ENCODE measurements around the gene PPP6C.
A peak's percentile ranks its signal among the peaks of the same experiment; 100 is the strongest.
"Not testable (repeated sequence)": the region's sequence is repeated elsewhere in the genome, so short reads cannot be mapped to it uniquely, and the experiment has no call there.

Gene PPP6C

DNA sequence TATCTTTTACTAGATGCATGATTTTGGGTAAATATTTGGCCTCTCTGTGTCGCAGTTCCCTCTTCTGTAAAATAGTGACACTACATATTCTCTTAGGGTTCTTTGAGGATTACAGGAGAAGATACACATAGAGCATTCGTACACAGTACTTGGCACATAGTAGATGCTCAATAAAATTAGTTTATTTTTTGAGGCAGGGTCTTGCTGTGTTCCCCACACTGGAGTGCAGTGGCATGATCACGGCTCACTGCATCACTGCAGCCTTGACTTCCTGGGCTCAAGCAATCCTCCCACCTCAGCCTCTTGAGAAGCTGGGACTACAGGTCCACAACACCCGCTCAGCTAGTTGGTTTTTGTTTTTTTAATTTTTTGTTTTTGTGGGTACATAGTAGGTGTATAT lies 47.9 kb downstream of the PPP6C start:
- DNase-seq (ENCODE audit: low read depth in 2 of 2): no peak

GRCh38 chr9:125141251-125141650 lies 48.4 kb downstream of the PPP6C start:
- no peak for DNase-seq (ENCODE audit: low read depth in 2 of 2)

DNA sequence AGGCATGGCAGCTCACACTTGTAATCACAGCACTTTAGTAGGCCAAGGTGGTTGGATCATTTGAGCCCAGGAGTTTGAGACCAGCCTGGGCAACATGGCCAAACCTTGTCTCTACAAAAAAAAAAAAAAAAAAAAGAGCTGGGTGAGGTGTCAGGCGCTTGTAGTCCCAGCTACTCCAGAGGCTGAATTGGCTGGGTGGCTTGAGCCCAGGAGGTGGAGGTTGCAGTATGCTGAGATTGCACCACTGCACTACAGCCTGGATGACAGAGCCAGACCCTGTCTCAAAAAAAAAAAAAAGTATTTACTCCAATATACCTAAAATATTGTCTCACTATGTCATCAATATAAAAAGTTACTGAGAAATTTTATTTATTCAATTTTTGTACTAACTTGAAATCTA lies 49.0 kb downstream of the PPP6C start:
- DNase-seq (ENCODE audit: low read depth in 2 of 2): no peak

DNA sequence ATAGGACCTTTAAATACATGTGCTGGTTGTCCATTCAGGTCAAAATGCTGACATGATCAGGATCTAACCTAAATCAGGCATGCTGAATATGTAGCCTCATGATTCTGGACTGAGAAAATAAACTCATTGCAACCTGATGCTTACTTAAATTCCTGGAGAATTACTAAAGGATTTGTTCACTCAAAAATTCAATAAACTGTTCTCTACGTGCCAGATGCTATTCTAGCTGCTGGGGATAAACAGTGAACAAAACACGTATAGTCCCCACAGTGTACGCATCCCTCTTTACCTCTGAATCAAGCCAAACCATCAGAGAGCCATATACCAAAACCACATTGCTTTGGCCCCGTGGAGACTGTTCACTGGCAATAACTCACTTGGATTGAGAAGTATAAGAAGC lies 52.4 kb downstream of the PPP6C start:
- DNase-seq (ENCODE audit: low read depth in 2 of 2): no peak

- DNase-seq (ENCODE audit: low read depth in 2 of 2): no peak
These were observed 54.6 kb downstream of the PPP6C start for GRCh38 chr9:125134976-125135375.

- no peak for DNase-seq (ENCODE audit: low read depth in 2 of 2)
These were observed 55.9 kb downstream of the PPP6C start for GRCh38 chr9:125133403-125134329.

DNA sequence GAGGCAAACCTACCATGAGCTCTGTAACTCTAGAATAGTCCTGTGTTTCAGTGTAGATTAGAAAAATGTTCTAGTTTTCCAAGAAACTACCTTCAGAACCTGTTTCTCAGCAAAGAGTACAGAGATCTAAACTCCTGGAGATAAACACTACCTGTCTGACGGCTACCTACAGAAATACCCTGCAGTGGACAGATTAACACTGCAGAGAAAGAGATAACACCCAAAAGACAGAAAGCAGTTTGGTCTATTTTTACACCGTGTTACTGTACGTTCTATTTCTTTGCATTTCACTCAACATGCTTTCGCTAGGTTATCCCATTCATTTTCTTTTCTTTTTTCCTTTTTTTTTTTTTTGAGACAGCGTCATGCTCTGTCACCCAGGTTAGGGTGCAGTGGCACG lies 57.8 kb downstream of the PPP6C start:
- no peak for DNase-seq (ENCODE audit: low read depth in 2 of 2)

- DNase-seq (ENCODE audit: low read depth in 2 of 2): peak; percentile 39 to 56
These were observed 63.4 kb downstream of the PPP6C start for GRCh38 chr9:125126019-125126746.

GRCh38 chr9:125125523-125125922 lies 64.1 kb downstream of the PPP6C start:
- no peak for DNase-seq (ENCODE audit: low read depth in 2 of 2)

DNA sequence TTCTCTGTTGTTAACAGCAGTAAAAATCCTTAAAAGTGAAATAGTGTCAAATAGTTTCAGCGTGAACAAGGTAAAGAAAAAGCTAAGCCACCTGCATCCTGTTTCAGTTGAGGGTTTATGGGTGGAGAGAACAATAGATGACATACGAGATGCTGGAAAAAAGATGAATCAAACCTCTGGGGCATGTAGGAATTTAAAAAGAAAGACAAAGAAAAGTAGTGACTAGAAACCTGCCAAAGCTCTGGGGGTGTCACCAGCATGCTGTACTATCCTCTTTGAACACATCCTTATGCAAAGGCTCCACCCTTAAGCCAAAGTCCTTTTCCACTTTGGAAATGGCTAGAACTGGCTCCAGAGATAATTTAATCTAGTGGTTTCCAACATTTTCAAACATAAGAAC lies 68.5 kb downstream of the PPP6C start:
- DNase-seq (ENCODE audit: low read depth in 2 of 2): no peak

- DNase-seq (ENCODE audit: low read depth in 2 of 2): no peak
These were observed 69.8 kb downstream of the PPP6C start for GRCh38 chr9:125119643-125120286.

DNA sequence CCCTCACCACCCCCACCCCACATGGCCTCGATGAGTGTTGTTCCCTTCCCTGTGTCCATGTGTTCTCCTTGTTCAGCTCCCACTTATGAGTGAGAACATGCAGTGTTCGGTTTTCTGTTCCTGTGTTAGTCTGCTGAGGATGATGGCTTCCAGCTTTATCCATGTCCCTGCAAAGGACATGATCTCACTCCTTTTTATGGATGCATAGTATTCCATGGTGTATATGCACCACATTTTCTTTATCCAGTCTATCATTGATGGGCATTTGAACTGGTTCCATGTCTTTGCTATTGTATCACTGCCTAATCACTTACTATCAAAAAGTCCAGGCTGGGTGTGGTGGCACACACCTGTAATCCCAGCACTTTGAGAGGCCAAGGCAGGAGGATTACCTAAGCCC lies 70.9 kb downstream of the PPP6C start:
- DNase-seq (ENCODE audit: low read depth in 2 of 2): not testable (repeated sequence)

DNA sequence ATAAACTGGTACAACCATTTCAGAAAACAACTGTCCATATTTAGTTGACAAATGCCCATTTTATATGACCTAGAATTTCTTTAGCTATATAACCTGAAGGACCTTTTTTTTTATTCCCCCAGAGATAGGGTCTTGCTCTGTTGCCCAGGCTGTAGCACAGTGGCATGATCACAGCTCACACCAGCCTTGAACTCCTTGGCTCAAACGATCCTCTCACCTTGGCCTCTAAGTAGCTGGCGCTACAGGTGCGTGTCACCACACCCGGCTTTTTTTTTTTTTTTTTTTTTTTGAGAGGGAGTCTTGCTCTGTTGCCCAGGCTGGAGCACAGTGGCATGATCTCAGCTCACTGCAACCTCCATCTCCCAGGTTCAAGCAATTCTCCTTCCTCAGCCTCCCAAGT lies 75.1 kb downstream of the PPP6C start:
- not testable (repeated sequence) for DNase-seq (ENCODE audit: low read depth in 2 of 2)

GRCh38 chr9:125110464-125110863 lies 79.1 kb downstream of the PPP6C start:
- DNase-seq (ENCODE audit: low read depth in 2 of 2): no peak

DNA sequence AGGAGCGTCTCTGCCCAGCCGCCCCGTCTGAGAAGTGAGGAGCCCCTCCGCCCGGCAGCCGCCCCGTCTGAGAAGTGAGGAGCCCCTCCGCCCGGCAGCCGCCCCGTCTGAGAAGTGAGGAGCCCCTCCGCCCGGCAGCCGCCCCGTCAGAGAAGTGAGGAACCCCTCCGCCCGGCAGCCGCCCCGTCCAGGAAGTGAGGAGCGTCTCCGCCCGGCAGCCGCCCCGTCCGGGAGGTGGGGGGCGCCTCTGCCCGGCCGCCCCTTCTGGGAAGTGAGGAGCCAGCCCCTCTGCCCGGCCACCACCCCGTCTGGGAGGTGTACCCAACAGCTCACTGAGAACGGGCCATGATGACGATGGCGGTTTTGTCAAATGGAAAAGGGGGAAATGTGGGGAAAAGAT lies 81.1 kb downstream of the PPP6C start:
- DNase-seq (ENCODE audit: low read depth in 2 of 2): not testable (repeated sequence)

DNA sequence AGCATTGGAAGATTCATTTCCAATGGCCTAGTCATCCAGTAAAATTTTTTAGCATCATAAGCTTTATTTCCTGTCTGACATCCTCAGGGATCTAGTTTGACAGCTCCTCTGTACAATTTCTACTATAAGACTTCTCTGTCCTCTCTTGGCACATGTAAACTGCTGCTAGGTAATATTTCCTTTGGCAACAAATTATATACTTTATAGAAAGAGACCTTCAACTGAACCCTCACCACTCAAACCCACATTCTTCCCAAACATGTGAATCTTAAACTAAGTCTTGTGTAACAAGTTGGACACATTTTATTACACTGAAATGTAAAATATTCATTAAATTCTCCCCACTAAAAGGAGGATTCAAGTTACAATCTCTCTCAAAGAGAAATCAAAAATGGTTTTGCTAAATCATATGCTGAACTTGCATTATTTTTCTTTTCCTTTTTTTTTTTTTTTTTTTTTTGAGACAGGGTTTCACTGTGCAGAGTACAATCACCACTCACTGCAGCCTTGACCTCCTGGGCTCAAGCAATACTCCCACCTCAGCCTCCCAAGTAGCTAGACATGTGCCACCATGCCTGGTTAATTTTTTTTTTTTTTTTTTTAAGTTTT lies 83.2 kb downstream of the PPP6C start:
- no peak for DNase-seq (ENCODE audit: low read depth in 2 of 2)

DNA sequence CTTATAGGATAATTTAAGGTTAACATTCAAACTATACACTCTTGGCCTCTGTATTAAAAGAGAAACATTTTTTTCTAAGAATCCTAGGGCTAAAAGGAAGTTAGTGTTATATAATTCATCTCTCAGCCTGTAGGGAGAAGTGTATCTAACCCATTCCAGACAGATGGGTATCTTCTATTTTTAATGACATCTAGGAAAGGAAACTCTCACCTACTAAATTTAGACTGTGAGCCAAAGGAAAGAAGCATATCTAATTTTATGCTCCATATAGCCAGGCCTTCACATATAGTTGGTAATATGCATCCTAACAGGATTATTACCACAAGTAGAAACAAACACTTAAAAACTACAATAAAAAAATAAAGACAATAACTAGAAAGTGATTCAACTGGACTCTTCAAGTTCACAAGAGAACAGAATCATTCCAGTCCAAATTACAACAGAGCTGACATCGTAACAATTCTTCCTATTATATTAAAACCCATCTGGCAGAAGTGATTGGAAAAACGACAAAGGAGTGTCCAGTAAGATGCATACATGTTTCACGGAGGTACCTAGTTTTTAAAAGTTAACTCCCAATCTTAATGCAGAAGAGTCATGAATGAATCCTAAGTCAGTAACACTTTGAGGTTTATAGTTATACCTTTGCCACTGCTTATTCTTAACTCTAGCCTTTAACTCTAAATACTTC lies 85.7 kb downstream of the PPP6C start:
- no peak for DNase-seq (ENCODE audit: low read depth in 2 of 2)

- no peak for DNase-seq (ENCODE audit: low read depth in 2 of 2)
These were observed 86.6 kb downstream of the PPP6C start for GRCh38 chr9:125103021-125103420.

DNA sequence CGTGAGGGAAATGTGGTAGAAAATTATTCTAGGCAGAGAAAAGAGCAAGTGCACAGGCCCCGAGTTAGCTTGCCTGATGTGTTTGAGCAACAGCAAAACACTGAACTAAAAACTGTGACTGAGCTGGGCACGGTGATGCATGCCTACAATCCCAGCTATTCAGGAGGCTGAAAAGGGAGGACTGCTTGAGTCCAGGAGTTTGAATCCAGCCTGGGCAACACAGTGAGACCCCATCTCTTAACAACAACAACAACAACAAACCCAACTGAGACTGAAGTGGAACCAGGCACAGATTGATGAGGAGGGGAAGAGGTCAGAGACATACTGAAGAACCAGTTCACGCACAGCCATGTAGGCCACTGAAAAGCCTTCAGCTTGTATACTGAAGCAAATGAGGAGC lies 88.8 kb downstream of the PPP6C start:
- DNase-seq (ENCODE audit: low read depth in 2 of 2): no peak

DNA sequence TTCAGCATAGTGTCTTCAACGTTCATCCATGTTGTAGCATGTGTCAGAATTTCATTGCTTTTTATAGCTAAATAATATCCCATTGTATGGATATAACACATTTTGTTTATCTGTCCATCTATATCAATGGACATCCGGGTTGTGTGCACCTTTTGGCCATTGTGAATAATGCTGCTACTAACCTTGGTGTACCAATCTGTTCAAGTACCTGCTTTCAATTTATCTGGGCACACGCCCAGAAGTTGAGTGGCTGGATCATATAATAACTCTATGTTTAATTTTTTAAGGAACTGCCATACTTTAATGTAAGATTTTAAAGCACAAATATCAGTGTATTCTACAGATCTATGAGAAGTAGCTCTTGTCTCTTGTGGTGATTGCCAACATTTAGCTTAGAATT lies 89.8 kb downstream of the PPP6C start:
- DNase-seq (ENCODE audit: low read depth in 2 of 2): no peak
